CD1c-positive myeloid dendritic cell (primary cell): ENCODE data around the gene PPP1R9A.

ENCODE experiments used
- DNase-seq: peaks from one replicate; pipeline ENCODE4 v3.0.0-alpha.2; 2016; ENCODE audit errors: extremely low spot score

PPP1R9A gene

GRCh38 chr7:94907026-94907810 is at the start of gene PPP1R9A:
Gene PPP1R9A (plus strand): TSS chr7:94907594. CDS start chr7:94910114, 2,520 bp downstream.
- DNase-seq = no peak

GRCh38 chr7:94871132-94871531 is 36.3 kb upstream of the PPP1R9A start:
- no peak for DNase-seq

- no peak for DNase-seq
Observed at GRCh38 chr7:94873239-94873638, 34.2 kb upstream of the PPP1R9A start.

- DNase-seq = no peak
Observed at GRCh38 chr7:94874036-94874785, 33.2 kb upstream of the PPP1R9A start.

GRCh38 chr7:94875201-94875600 is 32.2 kb upstream of the PPP1R9A start:
- no peak for DNase-seq

- no peak for DNase-seq
Observed at GRCh38 chr7:94877731-94878670, 29.4 kb upstream of the PPP1R9A start.

- DNase-seq = no peak
Observed at GRCh38 chr7:94882891-94883290, 24.5 kb upstream of the PPP1R9A start.

- no peak for DNase-seq
Observed at GRCh38 chr7:94883616-94884015, 23.8 kb upstream of the PPP1R9A start.

- no peak for DNase-seq
Observed at GRCh38 chr7:94888551-94888950, 18.8 kb upstream of the PPP1R9A start.

GRCh38 chr7:94888995-94889523 is 18.3 kb upstream of the PPP1R9A start:
- no peak for DNase-seq

- no peak for DNase-seq
Observed at GRCh38 chr7:94890216-94890615, 17.2 kb upstream of the PPP1R9A start.

GRCh38 chr7:94893661-94894060 is 13.7 kb upstream of the PPP1R9A start:
- no peak for DNase-seq

- DNase-seq = no peak
Observed at GRCh38 chr7:94897541-94897940, 9.9 kb upstream of the PPP1R9A start.

- DNase-seq = no peak
Observed at GRCh38 chr7:94898340-94898739, 9.1 kb upstream of the PPP1R9A start.

- DNase-seq = no peak
Observed at GRCh38 chr7:94901981-94902380, 5.4 kb upstream of the PPP1R9A start.

- DNase-seq = no peak
Observed at GRCh38 chr7:94903971-94904370, 3.4 kb upstream of the PPP1R9A start.

GRCh38 chr7:94904982-94905381 is 2.4 kb upstream of the PPP1R9A start:
- DNase-seq = no peak

GRCh38 chr7:94906065-94906851 is 1.1 kb upstream of the PPP1R9A start:
- no peak for DNase-seq

GRCh38 chr7:94907811-94908322 is 473 bp downstream of the PPP1R9A start:
- DNase-seq = no peak

GRCh38 chr7:94908323-94909178 is 1.2 kb downstream of the PPP1R9A start:
- no peak for DNase-seq
